Retinal pigment epithelial cell (primary cell): Measurements from ENCODE around the gene AGAP3.

Source experiments
- DNase-seq: peaks from one replicate; pipeline ENCODE4 v3.0.0-alpha.2; 2010; ENCODE audit warnings: low read depth
- H3K4me3 ChIP-seq: 2 replicates; pipeline ENCODE4 v1.5.1; 2011; ENCODE audit warnings: mild to moderate bottlenecking, low read length, control low read depth, moderate library complexity
- CTCF ChIP-seq: conservative IDR thresholded peaks from 2 replicates; pipeline ENCODE4 v1.5.1; 2011; ENCODE audit warnings: low read depth, low read length, control low read depth, inconsistent platforms

The AGAP3 gene

DNA sequence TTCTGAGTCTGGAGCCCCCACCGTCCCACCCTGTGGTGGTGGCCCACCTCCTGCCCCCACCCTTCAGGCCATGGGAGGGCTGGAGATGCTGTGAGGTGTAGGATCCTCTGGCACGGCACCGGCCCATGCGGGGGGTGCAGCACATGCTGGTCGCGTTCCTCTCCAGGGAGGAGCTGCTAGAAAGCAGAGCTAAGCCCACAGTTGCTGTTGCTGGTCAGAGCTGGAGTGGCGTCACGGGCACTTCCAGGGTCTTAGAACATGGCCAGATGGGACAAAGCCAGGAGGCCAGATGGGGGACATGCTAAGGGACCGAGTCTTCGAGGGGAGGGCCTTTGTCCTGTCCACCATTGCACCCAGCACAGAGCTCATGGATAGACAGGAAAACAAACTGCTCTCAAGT lies 21.6 kb downstream of the AGAP3 start:
- TF ChIP-seq CTCF: no peak
- no peak overlapping the region for H3K4me3 ChIP-seq
- no peak for DNase-seq

DNA sequence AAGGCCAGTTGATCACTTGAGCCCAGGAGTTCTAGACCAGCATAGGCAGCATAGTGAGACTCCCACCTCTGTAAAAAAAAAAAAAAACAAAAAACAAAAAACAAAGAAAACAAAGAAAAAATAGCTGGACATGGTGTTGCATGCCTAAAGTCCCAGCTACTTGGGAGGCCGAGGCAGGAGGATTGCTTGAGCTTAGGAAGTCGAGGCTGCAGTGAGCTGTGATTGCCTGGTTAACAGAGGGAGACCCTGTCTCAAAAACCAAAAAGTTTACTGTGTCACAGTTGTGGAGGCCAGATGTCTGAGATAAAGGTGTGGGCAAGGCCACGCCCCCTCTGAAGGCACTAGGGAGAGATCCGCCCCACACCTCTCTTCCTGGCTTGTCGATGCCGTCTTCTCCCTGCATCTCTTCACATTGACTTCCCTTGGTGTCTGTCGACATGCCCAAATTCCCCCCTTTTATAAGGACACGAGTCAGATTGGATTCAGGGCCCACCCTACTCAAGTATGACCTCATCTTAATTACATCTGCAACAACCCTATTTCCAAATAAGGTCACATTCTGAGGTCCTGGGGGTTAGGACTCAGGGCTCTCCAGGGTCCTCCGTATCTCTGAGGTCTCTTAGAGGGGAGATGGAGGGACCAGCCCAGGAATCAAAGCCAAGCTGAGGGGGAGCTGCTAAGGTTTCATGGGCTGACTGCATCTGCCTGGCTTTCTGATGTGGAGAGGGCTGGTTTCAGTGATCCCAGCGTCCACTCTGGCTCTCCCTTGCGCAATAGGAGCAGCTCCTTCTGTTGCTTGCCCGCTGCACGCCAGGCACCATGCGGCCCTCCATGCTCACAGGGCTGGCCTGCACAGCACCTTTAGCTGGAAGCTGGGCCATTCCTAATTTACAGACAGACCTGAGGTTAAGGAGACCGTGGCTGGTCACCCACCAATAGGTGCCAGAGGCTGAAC lies 23.1 kb downstream of the AGAP3 start:
- no peak for TF ChIP-seq CTCF
- no peak for DNase-seq
- no peak overlapping the region for H3K4me3 ChIP-seq

DNA sequence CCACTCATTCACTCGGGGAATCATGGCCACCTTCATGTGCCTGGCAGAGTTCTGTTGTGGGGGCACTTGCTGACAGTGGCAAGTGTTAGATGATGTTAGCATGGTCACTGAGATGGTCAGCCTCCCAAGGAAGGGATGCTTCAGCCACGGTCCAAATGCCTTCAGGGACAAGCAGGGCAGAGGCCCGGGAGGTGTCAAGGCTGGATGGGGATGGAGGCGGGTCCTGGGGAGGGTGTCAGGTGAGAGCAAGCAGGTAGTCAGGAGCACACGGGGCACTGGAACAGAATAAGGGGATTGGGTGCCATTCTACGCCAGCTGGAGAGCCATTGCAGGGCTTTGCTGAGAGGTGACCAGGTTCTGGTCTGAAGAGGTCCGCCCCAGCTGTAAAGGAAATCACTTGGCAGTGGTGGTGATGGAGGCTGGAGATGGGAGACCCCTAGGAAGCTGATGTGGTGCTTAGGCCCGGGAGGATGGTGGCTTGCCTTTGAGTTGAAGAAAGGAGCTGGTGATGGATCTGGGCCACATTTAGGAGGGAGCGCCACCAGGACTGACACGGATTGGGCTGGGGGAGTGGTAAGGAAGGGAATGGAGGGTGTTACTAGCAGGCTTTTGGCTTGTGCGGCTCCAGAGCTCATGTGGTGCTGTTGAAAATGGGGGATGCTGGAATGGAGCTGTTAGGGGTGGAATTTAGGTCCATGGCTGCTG lies 24.1 kb downstream of the AGAP3 start:
- no peak for DNase-seq
- TF ChIP-seq CTCF: no peak
- H3K4me3 ChIP-seq: no peak overlapping the region

- H3K4me3 ChIP-seq: no peak overlapping the region
- no peak for DNase-seq
- peak; percentile 86 for TF ChIP-seq CTCF
These were observed 24.8 kb downstream of the AGAP3 start for GRCh38 chr7:151110941-151111645.

- TF ChIP-seq CTCF: no peak
- peak; percentile 86 for DNase-seq
- peak overlapping the region; percentile 38 for H3K4me3 ChIP-seq
These were observed 27.3 kb downstream of the AGAP3 start for GRCh38 chr7:151113344-151114150.
